HEK293 (cell line): Measurements from ENCODE around the gene MRTFA.

Experiments
- CTCF ChIA-PET: fragments of 350-600 bp; formaldehyde crosslinking; extraction: SDS; loops from one replicate; lab custom pipeline; 2021; ENCODE audit warnings: antibody characterized with exemption; lab: Yijun Ruan, JAX
- POLR2A ChIA-PET: fragments of 300-600 bp; formaldehyde crosslinking; extraction: SDS; loops from one replicate; lab custom pipeline; 2020; ENCODE audit warnings: antibody characterized with exemption, inconsistent platforms; lab: Yijun Ruan, JAX
- H3K27ac ChIP-seq: fragments of 200-500 bp; sonication (Bioruptor generic); 2 replicates; pipeline ENCODE4 v1.5.1; 2014; ENCODE audit warnings: low read depth, low read length, control low read depth, inconsistent platforms; ENCODE audit errors: extremely low read depth
- H3K36me3 ChIP-seq, 2 experiments: fragments of 200-500 bp in 1 of 2; sonication (Bioruptor generic) in 1 of 2; 1 replicate in 1 of 2; 2 replicates in 1 of 2; pipeline ENCODE4 v1.5.1; 2014 to 2017; ENCODE audit warnings: inconsistent platforms in 2 of 2, low read length in 2 of 2; ENCODE audit not compliant: control insufficient read depth in 2 of 2, insufficient read depth in 1 of 2
- H3K4me1 ChIP-seq: fragments of 200-500 bp; sonication (Bioruptor generic); 2 replicates; pipeline ENCODE4 v1.5.1; 2014; ENCODE audit warnings: mild to moderate bottlenecking, low read length, inconsistent platforms; ENCODE audit not compliant: control insufficient read depth, insufficient read depth
- H3K4me3 ChIP-seq: 2 replicates; pipeline ENCODE4 v1.5.1; 2011; ENCODE audit warnings: low read depth, mild to moderate bottlenecking, control low read depth, low read length, moderate library complexity
- H3K9me3 ChIP-seq: fragments of 200-500 bp; sonication (Bioruptor generic); 2 replicates; pipeline ENCODE4 v1.5.1; 2014; ENCODE audit warnings: low read depth, low read length, inconsistent platforms; ENCODE audit not compliant: control insufficient read depth, insufficient read depth
- INSM2 ChIP-seq: fragments of 450-650 bp; formaldehyde crosslinking; IDR thresholded peaks from 2 replicates; pipeline ENCODE4 v1.5.1; 2016; ENCODE audit warnings: missing biosample characterization, missing genetic modification characterization
- RBAK ChIP-seq: fragments of 450-650 bp; formaldehyde crosslinking; IDR thresholded peaks from 2 replicates; pipeline ENCODE4 v1.5.1; 2016; ENCODE audit warnings: missing biosample characterization, missing genetic modification characterization
- ZBTB17 ChIP-seq: fragments of 450-650 bp; formaldehyde crosslinking; IDR thresholded peaks from 2 replicates; pipeline ENCODE4 v1.5.1; 2016; ENCODE audit warnings: missing biosample characterization, missing genetic modification characterization
- ZBTB7A ChIP-seq: fragments of 450-650 bp; formaldehyde crosslinking; IDR thresholded peaks from 2 replicates; pipeline ENCODE4 v1.5.1; 2016; ENCODE audit warnings: low read depth, missing biosample characterization, missing genetic modification characterization
- ZNF112 ChIP-seq: fragments of 450-650 bp; formaldehyde crosslinking; IDR thresholded peaks from 2 replicates; pipeline ENCODE4 v1.5.0; 2017; ENCODE audit warnings: missing biosample characterization, missing genetic modification characterization
- ZNF169 ChIP-seq: fragments of 450-650 bp; formaldehyde crosslinking; IDR thresholded peaks from 2 replicates; pipeline ENCODE4 v1.5.1; 2016; ENCODE audit warnings: missing biosample characterization, missing genetic modification characterization
- ZNF175 ChIP-seq: fragments of 450-650 bp; formaldehyde crosslinking; IDR thresholded peaks from 2 replicates; pipeline ENCODE4 v1.5.1; 2016; ENCODE audit warnings: missing biosample characterization, missing genetic modification characterization
- ZNF280D ChIP-seq: fragments of 450-650 bp; formaldehyde crosslinking; IDR thresholded peaks from 2 replicates; pipeline ENCODE4 v1.5.1; 2016; ENCODE audit warnings: missing biosample characterization, missing genetic modification characterization
- ZNF391 ChIP-seq: fragments of 450-650 bp; formaldehyde crosslinking; IDR thresholded peaks from 2 replicates; pipeline ENCODE4 v1.5.1; 2016; ENCODE audit warnings: low read depth, missing biosample characterization, missing genetic modification characterization, borderline replicate concordance
- ZNF501 ChIP-seq: fragments of 450-650 bp; formaldehyde crosslinking; IDR thresholded peaks from 2 replicates; pipeline ENCODE4 v1.5.1; 2016; ENCODE audit warnings: missing biosample characterization, missing genetic modification characterization
- ZNF561 ChIP-seq: fragments of 450-650 bp; IDR thresholded peaks from 2 replicates; pipeline ENCODE4 v1.5.1; 2018; ENCODE audit warnings: missing biosample characterization, missing genetic modification characterization, borderline replicate concordance
- ZNF600 ChIP-seq: fragments of 450-650 bp; formaldehyde crosslinking; IDR thresholded peaks from 2 replicates; pipeline ENCODE4 v1.5.1; 2016; ENCODE audit warnings: missing biosample characterization, missing genetic modification characterization
- ZNF660 ChIP-seq: fragments of 450-650 bp; IDR thresholded peaks from 2 replicates; pipeline ENCODE4 v1.5.1; 2018; ENCODE audit warnings: missing biosample characterization, mild to moderate bottlenecking, missing genetic modification characterization
- ZNF664 ChIP-seq: fragments of 450-650 bp; formaldehyde crosslinking; IDR thresholded peaks from 2 replicates; pipeline ENCODE4 v1.5.1; 2016; ENCODE audit warnings: missing biosample characterization, missing genetic modification characterization
- ZXDB ChIP-seq: fragments of 450-650 bp; formaldehyde crosslinking; IDR thresholded peaks from 2 replicates; pipeline ENCODE4 v1.5.1; 2016; ENCODE audit warnings: missing biosample characterization, missing genetic modification characterization
- TF ChIP-seq, protein P1 (sequence below): fragments of 450-650 bp; formaldehyde crosslinking; IDR thresholded peaks from 2 replicates; pipeline ENCODE4 v1.5.1; 2016; ENCODE audit warnings: missing biosample characterization, missing genetic modification characterization
- TF ChIP-seq, protein P2 (sequence below): fragments of 450-650 bp; formaldehyde crosslinking; IDR thresholded peaks from 2 replicates; pipeline ENCODE4 v1.5.1; 2017; ENCODE audit warnings: missing biosample characterization, missing genetic modification characterization

MRTFA gene

GRCh38 chr22:40588726-40589125 lies 47.8 kb downstream of the MRTFA start:
- Histone ChIP-seq H3K4me3 (no peak overlapping the region), H3K9me3 (no peaks in the 10 kb centered on the region), H3K27ac (no peak overlapping the region), H3K36me3 (peaks cover 0 to 5% of the 10 kb centered on the region in 2 experiments; a peak in 1 of 3 replicates)
- ChIA-PET POLR2A (interaction anchor here (1.9 kb wide), 1 partner anchor 48 kb away, joined by 6 read pairs; the partner anchor contains the start of gene MRTFA), CTCF (interaction anchor here (0.5 to 2.6 kb wide), 3 partner anchors 24 to 225 kb away, joined by 3 to 8 read pairs (median 3); no protein-coding TSS in a partner anchor)
- TF ChIP-seq ZNF664 (no peak), ZNF501 (tag by site-specific recombination) (no peak), ZNF561 (tag by site-specific recombination) (no peak), ZNF280D (tag by site-specific recombination) (no peak), ZBTB17 (tag by site-specific recombination) (no peak), ZNF169 (tag by site-specific recombination) (no peak), ZNF112 (tag by site-specific recombination) (no peak), ZBTB7A (tag by site-specific recombination) (no peak), ZNF391 (tag by site-specific recombination) (no peak), ZNF175 (no peak), ZXDB (no peak), RBAK (no peak), ZNF660 (tag by site-specific recombination) (no peak)
- TF ChIP-seq, protein P1, sequence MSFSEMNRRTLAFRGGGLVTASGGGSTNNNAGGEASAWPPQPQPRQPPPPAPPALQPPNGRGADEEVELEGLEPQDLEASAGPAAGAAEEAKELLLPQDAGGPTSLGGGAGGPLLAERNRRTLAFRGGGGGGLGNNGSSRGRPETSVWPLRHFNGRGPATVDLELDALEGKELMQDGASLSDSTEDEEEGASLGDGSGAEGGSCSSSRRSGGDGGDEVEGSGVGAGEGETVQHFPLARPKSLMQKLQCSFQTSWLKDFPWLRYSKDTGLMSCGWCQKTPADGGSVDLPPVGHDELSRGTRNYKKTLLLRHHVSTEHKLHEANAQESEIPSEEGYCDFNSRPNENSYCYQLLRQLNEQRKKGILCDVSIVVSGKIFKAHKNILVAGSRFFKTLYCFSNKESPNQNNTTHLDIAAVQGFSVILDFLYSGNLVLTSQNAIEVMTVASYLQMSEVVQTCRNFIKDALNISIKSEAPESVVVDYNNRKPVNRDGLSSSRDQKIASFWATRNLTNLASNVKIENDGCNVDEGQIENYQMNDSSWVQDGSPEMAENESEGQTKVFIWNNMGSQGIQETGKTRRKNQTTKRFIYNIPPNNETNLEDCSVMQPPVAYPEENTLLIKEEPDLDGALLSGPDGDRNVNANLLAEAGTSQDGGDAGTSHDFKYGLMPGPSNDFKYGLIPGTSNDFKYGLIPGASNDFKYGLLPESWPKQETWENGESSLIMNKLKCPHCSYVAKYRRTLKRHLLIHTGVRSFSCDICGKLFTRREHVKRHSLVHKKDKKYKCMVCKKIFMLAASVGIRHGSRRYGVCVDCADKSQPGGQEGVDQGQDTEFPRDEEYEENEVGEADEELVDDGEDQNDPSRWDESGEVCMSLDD (tag by site-specific recombination), result no peak
- TF ChIP-seq, protein P2, sequence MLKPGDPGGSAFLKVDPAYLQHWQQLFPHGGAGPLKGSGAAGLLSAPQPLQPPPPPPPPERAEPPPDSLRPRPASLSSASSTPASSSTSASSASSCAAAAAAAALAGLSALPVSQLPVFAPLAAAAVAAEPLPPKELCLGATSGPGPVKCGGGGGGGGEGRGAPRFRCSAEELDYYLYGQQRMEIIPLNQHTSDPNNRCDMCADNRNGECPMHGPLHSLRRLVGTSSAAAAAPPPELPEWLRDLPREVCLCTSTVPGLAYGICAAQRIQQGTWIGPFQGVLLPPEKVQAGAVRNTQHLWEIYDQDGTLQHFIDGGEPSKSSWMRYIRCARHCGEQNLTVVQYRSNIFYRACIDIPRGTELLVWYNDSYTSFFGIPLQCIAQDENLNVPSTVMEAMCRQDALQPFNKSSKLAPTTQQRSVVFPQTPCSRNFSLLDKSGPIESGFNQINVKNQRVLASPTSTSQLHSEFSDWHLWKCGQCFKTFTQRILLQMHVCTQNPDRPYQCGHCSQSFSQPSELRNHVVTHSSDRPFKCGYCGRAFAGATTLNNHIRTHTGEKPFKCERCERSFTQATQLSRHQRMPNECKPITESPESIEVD (tag by site-specific recombination), result no peak
- TF ChIP-seq, all 188 proteins: peak for 0
- peaks cover 12% of the 10 kb centered on the region for H3K4me1 ChIP-seq

- TF ChIP-seq ZNF600, result peak; percentile 14; the same call in 1 of the 2 replicates
- TF ChIP-seq INSM2 (tag by site-specific recombination), result no peak
- Histone ChIP-seq H3K4me1 (peaks cover 8% of the 10 kb centered on the region), H3K27ac (no peak overlapping the region), H3K4me3 (no peak overlapping the region), H3K9me3 (no peaks in the 10 kb centered on the region), H3K36me3 (peaks cover 0 to 5% of the 10 kb centered on the region in 2 experiments; a peak in 1 of 3 replicates)
- CTCF ChIA-PET, result interaction anchor here (1.0 to 1.9 kb wide), 4 partner anchors 12 to 150 kb away, joined by 3 to 7 read pairs (median 4); no protein-coding TSS in a partner anchor
- POLR2A ChIA-PET, result interaction anchor here (1.9 kb wide), 1 partner anchor 50 kb away, joined by 6 read pairs; the partner anchor contains the start of gene MRTFA
Observed at GRCh38 chr22:40586781-40587180, 49.7 kb downstream of the MRTFA start.
